SU-DHL-6 (cell line): Measurements from ENCODE around the gene RBM20.

ENCODE experiments used
- H2AFZ ChIP-seq: fragments of 200-600 bp; sonication (generic); 2 replicates; pipeline ENCODE4 v1.6.1; 2014; ENCODE audit warnings: low read depth, mild to moderate bottlenecking, moderate library complexity, mixed read lengths, antibody characterized with exemption, low read length; ENCODE audit not compliant: severe bottlenecking
- H3F3A ChIP-seq: fragments of 200-600 bp; shearing (Covaris generic); 2 replicates; pipeline ENCODE4 v1.6.0; 2016; ENCODE audit warnings: antibody characterized with exemption, mild to moderate bottlenecking; ENCODE audit not compliant: insufficient read depth
- H3K27ac ChIP-seq: fragments of 200-600 bp; sonication (generic); 2 replicates; pipeline ENCODE4 v1.5.1; 2016; ENCODE audit warnings: low read depth, mild to moderate bottlenecking, low read length, moderate library complexity, mixed read lengths
- H3K27me3 ChIP-seq: fragments of 200-600 bp; sonication (generic), shearing (Covaris generic); 2 replicates; pipeline ENCODE4 v1.6.0; 2014; ENCODE audit warnings: mild to moderate bottlenecking, low read length
- H3K36me3 ChIP-seq: fragments of 200-600 bp; sonication (generic); 2 replicates; pipeline ENCODE4 v1.6.1; 2014; ENCODE audit warnings: mild to moderate bottlenecking, low read length, mixed read lengths
- H3K4me2 ChIP-seq: fragments of 300-600, 200-600 bp; shearing (Covaris generic), sonication (generic); 2 replicates; pipeline ENCODE4 v1.6.0; 2014; ENCODE audit warnings: low read length, low read depth, mild to moderate bottlenecking; ENCODE audit not compliant: poor library complexity, severe bottlenecking
- H3K4me3 ChIP-seq: fragments of 200-600 bp; sonication (generic); 2 replicates; pipeline ENCODE4 v1.5.1; 2014; ENCODE audit warnings: antibody characterized with exemption, low read length, mild to moderate bottlenecking, mixed read lengths; ENCODE audit not compliant: insufficient read depth, poor library complexity, severe bottlenecking
- H3K79me2 ChIP-seq: fragments of 200-600 bp; sonication (generic); 2 replicates; pipeline ENCODE4 v1.6.1; 2014; ENCODE audit warnings: mild to moderate bottlenecking, low read length, moderate library complexity; ENCODE audit not compliant: insufficient read depth
- H3K9ac ChIP-seq: fragments of 200-600 bp; sonication (generic); 2 replicates; pipeline ENCODE4 v1.7.0; 2014; ENCODE audit warnings: mild to moderate bottlenecking, low read length
- H3K9me2 ChIP-seq: fragments of 200-600 bp; sonication (generic); replicated peaks from 2 replicates; pipeline ENCODE4 v1.6.1; 2014; ENCODE audit warnings: low read length; ENCODE audit not compliant: insufficient read depth
- H3K9me3 ChIP-seq: fragments of 200-600 bp; sonication (generic); 2 replicates; pipeline ENCODE4 v1.6.1; 2014; ENCODE audit warnings: low read length, mixed read lengths; ENCODE audit not compliant: insufficient read depth
- H4K20me1 ChIP-seq: fragments of 200-600 bp; sonication (generic); 2 replicates; pipeline ENCODE4 v1.6.1; 2014; ENCODE audit warnings: low read depth, mild to moderate bottlenecking, antibody characterized with exemption, low read length, moderate library complexity, mixed read lengths
- CTCF ChIP-seq: fragments of 200-600 bp; sonication (generic); IDR thresholded peaks from one replicate; pipeline ENCODE4 v1.5.1; 2017; ENCODE audit warnings: antibody characterized with exemption, mild to moderate bottlenecking, low read length, moderate library complexity; ENCODE audit not compliant: insufficient read depth, poor library complexity, severe bottlenecking
- EZH2phosphoT487 ChIP-seq: fragments of 200-600 bp; sonication (generic), shearing (Covaris generic); conservative IDR thresholded peaks from 2 replicates; pipeline ENCODE4 v1.6.1; 2018; ENCODE audit warnings: mild to moderate bottlenecking, antibody characterized with exemption, low read length, moderate library complexity, mixed read lengths

The RBM20 gene

GRCh38 chr10:110613341-110613995 is 30.7 kb upstream of the RBM20 start:
- H3K9me2 ChIP-seq = no peaks in the 10 kb centered on the region
- H3K9ac ChIP-seq = no peak overlapping the region
- no peaks in the 10 kb centered on the region for H3K27me3 ChIP-seq
- no peak overlapping the region for H2AFZ ChIP-seq
- H3K79me2 ChIP-seq = no peaks in the 10 kb centered on the region
- H3K27ac ChIP-seq = peak overlapping the region; percentile 53
- TF ChIP-seq CTCF = no peak
- no peak for TF ChIP-seq EZH2phosphoT487
- peak overlapping the region; percentile 5 for H3K4me3 ChIP-seq
- peak overlapping the region; percentile 44 for H3K4me2 ChIP-seq
- no peaks in the 10 kb centered on the region for H3K9me3 ChIP-seq
- no peaks in the 10 kb centered on the region for H3K36me3 ChIP-seq
- H4K20me1 ChIP-seq = no peaks in the 10 kb centered on the region
- peaks cover under 1% of the 10 kb centered on the region; the same call in 1 of the 2 replicates for H3F3A ChIP-seq

GRCh38 chr10:110613996-110614495 is 30.1 kb upstream of the RBM20 start:
- no peak overlapping the region for H2AFZ ChIP-seq
- no peak overlapping the region for H3K9ac ChIP-seq
- H4K20me1 ChIP-seq = no peaks in the 10 kb centered on the region
- no peak overlapping the region for H3K4me3 ChIP-seq
- peak overlapping the region; percentile 23 for H3K4me2 ChIP-seq
- H3K36me3 ChIP-seq = no peaks in the 10 kb centered on the region
- no peaks in the 10 kb centered on the region for H3K9me2 ChIP-seq
- H3K27me3 ChIP-seq = no peaks in the 10 kb centered on the region
- no peaks in the 10 kb centered on the region for H3K79me2 ChIP-seq
- no peaks in the 10 kb centered on the region for H3K9me3 ChIP-seq
- TF ChIP-seq CTCF (no peak), EZH2phosphoT487 (no peak)
- H3K27ac ChIP-seq = peak overlapping the region; percentile 53
- H3F3A ChIP-seq = no peaks in the 10 kb centered on the region

- no peaks in the 10 kb centered on the region for H3K79me2 ChIP-seq
- no peak overlapping the region for H2AFZ ChIP-seq
- no peaks in the 10 kb centered on the region for H3F3A ChIP-seq
- no peaks in the 10 kb centered on the region for H3K36me3 ChIP-seq
- H4K20me1 ChIP-seq = no peaks in the 10 kb centered on the region
- H3K9me2 ChIP-seq = no peaks in the 10 kb centered on the region
- no peak overlapping the region for H3K27ac ChIP-seq
- H3K27me3 ChIP-seq = no peaks in the 10 kb centered on the region
- no peak for TF ChIP-seq EZH2phosphoT487
- no peak for TF ChIP-seq CTCF
- no peak overlapping the region for H3K4me3 ChIP-seq
- H3K9me3 ChIP-seq = no peaks in the 10 kb centered on the region
- no peak overlapping the region for H3K4me2 ChIP-seq
- no peak overlapping the region for H3K9ac ChIP-seq
Measured at GRCh38 chr10:110615057-110615747, 28.9 kb upstream of the RBM20 start.
